Upper lobe of left lung (tissue), 4 donors: Measurements from ENCODE around the gene PRDM11.

Experiments
- EP300 ChIP-seq, 4 donors: sonication (generic); formaldehyde crosslinking; IDR thresholded peaks; one replicate each; pipeline ENCODE4 v1.5.1; 2017; ENCODE audit warnings: antibody characterized with exemption in 4 of 4, control low read depth in 2 of 4
- POLR2A ChIP-seq, 4 donors: fragments of 450-650 bp; IDR thresholded peaks; one replicate each; pipeline ENCODE4 v1.5.1; 2016 to 2017; ENCODE audit warnings: antibody characterized with exemption in 4 of 4, mild to moderate bottlenecking in 2 of 4
- TF ChIP-seq, protein P1 (sequence below), 6 experiments: fragments of 450-650 bp in 4 of 6; fragments of 200-600 bp in 2 of 6; sonication (generic) in 2 of 6; IDR thresholded peaks; one replicate each; pipeline ENCODE4 v1.5.1; 2016 to 2019; ENCODE audit warnings: antibody characterized with exemption in 6 of 6

DNA sequence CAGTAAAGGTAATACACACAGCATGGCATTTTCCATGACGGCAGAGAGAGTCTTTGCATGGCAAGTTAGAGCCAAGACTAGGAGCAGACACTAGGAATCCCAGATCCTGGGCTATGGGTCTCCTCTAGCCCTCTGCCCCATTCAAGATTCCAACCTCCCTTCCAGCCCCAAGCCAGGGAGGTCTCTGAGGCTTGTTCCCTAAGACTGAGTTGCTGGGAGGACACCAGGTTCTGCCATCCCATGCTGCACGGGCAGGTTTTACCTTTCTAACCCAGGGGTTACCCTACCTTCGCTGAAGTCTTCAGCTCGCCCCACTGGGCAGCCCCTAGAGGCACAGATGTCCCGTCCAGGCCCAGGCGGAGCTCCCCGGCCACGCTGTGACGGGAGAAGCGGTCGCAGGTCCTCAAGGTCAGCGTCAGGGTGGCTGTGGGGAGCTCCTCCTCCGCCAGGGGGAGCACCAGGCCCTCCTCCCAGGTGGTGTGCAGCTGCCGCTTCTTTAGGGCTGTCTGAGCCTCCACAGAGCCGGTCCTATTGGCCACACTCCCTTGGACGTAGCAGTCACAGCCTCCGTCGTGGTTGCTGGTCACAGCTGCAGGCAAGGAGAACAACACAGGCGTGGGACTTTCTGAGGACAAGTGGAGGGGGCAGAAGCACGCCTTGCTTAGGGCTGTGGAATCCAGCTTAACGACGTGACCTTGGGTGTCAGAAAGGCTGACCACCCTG is 105.9 kb downstream of the PRDM11 start:
- TF ChIP-seq, protein P1, sequence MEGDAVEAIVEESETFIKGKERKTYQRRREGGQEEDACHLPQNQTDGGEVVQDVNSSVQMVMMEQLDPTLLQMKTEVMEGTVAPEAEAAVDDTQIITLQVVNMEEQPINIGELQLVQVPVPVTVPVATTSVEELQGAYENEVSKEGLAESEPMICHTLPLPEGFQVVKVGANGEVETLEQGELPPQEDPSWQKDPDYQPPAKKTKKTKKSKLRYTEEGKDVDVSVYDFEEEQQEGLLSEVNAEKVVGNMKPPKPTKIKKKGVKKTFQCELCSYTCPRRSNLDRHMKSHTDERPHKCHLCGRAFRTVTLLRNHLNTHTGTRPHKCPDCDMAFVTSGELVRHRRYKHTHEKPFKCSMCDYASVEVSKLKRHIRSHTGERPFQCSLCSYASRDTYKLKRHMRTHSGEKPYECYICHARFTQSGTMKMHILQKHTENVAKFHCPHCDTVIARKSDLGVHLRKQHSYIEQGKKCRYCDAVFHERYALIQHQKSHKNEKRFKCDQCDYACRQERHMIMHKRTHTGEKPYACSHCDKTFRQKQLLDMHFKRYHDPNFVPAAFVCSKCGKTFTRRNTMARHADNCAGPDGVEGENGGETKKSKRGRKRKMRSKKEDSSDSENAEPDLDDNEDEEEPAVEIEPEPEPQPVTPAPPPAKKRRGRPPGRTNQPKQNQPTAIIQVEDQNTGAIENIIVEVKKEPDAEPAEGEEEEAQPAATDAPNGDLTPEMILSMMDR (IDR thresholded peaks at IDR 0.05) = peak; percentile 43 to 70 (median 58)
- TF ChIP-seq POLR2A (IDR thresholded peaks at IDR 0.05) = no peak
- TF ChIP-seq EP300 (IDR thresholded peaks at IDR 0.05) = no peak
